ENCODE results near the gene RAB36. TPM values are rescaled to one million over a fixed set of nuclear protein-coding genes. Genes with fewer than 3 reads are reported as not detected.

The RAB36 gene
- total RNA-seq, 2 donors from 2014 or later: 0.25 TPM; not detected in 1

DNA sequence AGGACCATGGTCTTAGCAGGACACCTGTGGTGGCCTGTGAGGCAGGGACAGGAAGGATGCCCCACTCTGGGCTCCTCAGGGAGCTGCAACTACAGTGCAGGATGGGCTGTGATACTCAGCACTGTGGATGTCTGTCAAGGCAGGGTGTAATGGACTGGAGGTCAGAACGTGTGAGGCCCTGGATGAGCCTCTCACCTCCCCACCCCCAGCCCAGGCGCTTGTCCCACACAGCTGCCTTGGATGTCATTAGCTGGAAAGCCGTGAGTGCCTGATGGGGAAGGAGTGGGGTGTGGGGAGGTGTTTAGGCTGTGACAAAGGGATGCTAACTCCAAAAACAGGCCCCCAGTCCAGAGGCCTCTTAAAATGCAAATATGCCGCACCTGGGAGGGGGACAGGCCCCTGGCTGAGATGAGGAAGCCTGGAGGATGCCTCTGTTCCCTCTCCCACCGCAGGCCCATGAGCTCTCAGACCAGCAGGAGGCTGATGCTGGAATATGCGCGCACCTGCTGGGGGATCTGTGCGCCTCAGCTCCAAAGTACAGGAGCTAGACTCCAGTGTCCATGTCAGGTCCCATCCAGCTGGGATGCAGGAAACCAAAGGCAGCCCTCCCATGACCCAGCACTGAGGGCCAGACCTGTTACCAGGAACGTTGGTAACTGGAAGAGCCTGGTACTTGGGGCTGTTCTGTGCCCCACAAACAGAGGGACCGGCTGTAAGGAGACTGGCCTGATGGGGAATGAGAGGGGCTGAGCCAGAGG is 28.6 kb upstream of the RAB36 start:
- ATAC-seq (no peak), DNase-seq (ENCODE audit: low spot score in 2 of 2) (no peak)
- Mint-ChIP-seq H3K27ac (no peak overlapping the region), H3K36me3 (peaks cover 6 to 8% of the 10 kb centered on the region in 2 donors), H3K9me3 (peaks cover 6% of the 10 kb centered on the region in 2 donors)

DNA sequence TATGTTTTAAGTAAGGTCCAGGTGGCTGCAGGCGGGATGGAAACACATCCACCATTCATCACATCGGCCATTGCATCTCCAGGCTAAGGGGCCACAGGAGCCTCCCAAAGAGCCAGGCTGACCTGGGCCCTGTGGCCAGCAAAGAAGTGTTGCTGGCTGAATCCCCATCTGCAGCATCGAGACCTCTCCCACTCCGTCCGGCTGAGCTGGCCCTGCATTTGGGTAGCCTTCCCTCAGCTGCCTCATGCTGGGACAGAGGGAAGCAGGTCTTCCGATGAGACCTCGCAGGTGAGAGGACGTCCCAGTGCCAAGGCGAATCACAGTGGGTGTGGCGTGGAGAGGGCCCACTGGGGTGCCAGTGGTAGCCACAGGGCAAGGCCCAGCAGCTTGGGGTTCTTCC is 28.0 kb upstream of the RAB36 start:
- no peak overlapping the region for H3K27ac Mint-ChIP-seq
- DNase-seq (ENCODE audit: low spot score in 2 of 2): no peak
- peaks cover 6 to 8% of the 10 kb centered on the region in 2 donors for H3K36me3 Mint-ChIP-seq
- ATAC-seq: no peak
- peaks cover 6% of the 10 kb centered on the region in 2 donors for H3K9me3 Mint-ChIP-seq

DNA sequence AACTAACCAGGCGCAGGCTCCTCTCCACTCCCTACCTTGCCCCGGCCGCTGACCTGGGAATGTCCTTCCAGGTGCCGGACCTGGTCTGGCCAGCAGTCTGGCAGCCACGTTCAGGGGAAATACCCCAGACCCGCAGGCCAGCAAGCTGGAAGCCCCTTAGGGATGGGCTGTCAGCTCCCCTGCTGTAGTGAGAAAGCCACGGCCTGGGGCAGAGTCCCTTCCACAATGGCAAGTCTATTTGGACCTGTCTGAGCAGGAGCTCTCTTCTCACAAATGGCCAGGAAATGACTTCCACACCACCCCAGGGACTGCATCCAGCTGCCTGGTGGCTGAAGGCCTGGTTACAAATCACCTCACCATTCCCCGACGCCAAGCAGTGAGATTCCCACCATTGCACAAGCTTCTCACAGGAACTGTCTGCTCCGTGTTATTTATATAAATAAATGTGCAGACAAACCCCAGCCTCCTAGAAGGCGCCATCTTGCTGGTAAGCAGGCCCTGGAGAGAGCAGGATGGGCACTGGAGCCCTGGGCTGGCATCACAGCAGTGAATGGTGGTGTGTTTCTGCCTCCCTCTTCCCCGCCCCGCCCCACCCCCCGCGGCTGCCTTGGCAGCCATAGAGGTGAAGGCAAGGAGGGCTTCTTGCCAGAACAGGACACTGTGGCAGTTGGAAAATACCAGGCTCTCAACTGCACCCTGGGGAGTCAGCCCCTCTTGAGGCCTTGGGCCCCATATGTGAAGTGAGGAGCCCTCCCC is 27.2 kb upstream of the RAB36 start:
- DNase-seq (ENCODE audit: low spot score in 2 of 2) (no peak), ATAC-seq (no peak)
- Mint-ChIP-seq H3K27ac (no peak overlapping the region), H3K36me3 (peaks cover 6 to 8% of the 10 kb centered on the region in 2 donors), H3K9me3 (peaks cover 6% of the 10 kb centered on the region in 2 donors)

DNA sequence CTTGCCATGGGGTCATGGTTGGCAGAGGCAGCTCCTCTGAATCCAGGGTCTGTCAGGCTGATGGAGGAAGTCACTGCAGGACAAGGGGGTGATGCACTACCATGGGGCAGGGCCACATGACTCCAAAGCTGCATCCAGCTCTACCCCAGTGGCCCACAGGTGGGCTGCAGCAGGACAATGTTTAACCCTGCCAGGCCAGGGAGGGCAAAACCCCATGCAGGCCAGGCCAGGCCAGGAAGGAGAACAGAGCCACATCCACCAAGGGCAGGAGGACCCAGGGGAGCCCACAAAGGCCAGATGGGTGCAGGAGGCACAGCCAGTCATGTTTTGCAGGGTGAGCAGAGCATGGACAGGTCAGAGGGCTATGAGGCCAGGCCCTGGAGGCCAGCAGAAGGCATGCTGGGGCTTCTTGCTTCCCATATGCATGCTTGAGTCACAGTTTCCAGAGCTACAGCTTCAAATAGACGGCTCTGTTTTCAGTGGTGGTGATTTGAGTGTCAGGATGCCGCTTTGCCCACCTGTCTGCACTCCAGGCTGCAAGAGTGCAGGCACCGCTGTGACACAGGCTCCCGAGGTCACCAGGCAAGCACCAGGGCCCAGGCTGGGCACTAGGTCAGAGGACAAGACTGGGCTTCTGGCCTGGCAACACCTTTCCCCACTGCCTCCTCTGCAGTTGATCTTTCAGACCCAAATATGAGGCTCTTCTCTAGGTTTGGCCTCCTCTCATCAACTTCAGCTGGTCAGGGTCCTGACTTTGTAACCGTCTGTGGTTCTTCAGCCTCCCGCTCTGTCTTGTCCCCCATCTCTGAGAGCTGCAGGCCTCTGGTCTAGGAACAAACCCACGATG is 26.4 kb upstream of the RAB36 start:
- Mint-ChIP-seq H3K9me3 (peaks cover 6% of the 10 kb centered on the region in 2 donors), H3K36me3 (peaks cover 6 to 8% of the 10 kb centered on the region in 2 donors), H3K27ac (peak overlapping the region; percentile 91 to 96)
- DNase-seq (ENCODE audit: low spot score in 2 of 2): no peak
- peak in 1 of 2 donors; percentile 17 for ATAC-seq

DNA sequence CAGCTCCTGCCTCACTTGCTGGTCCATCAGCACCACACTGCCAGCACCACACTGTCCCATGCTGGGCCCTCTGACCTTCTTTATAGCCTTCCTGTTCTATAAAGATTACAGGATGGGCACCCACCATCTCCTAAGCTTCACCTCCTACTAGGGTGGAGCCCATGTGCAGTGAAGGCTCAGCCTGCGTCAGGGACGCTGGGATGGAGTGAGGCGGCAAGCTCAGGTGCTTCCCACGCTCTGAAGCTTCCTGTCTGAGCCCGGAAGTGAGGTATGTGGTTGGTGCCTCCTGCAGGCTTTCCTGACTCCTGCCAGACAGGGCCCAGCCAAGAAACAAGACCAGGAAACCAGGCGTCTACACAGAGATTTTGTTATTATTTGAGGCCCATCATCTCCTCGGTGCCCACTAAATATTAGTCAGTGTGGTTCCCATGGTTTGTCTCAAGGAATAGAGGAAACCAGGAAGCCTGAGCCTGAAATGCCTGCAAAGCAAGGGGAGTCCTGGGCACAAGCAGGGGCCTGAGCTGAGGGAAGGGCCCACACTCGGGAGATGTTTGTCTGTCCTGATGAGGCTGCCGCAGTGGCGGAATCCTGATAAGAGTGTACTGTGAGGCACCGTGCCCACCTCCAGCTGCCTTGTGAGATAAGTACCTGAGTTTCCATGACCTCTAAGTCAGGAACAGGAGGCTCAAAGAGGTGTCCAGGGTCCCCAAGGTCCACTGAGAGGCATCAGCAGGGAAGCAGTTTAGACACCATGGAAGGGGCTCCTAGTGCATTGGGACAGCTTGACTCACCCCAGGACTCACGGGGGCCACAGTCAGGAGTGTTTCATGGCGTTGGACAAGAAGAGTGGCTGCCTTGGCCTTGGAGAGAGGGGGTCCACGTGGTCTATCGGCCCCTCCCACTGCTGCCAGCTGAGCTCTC is 25.5 kb upstream of the RAB36 start:
- ATAC-seq (peak; percentile 76 to 93), DNase-seq (ENCODE audit: low spot score in 2 of 2) (peak; percentile 54 to 65)
- H3K27ac Mint-ChIP-seq: peak overlapping the region; percentile 91 to 96
- peaks cover 6 to 8% of the 10 kb centered on the region in 2 donors for H3K36me3 Mint-ChIP-seq
- H3K9me3 Mint-ChIP-seq: peaks cover 6% of the 10 kb centered on the region in 2 donors

DNA sequence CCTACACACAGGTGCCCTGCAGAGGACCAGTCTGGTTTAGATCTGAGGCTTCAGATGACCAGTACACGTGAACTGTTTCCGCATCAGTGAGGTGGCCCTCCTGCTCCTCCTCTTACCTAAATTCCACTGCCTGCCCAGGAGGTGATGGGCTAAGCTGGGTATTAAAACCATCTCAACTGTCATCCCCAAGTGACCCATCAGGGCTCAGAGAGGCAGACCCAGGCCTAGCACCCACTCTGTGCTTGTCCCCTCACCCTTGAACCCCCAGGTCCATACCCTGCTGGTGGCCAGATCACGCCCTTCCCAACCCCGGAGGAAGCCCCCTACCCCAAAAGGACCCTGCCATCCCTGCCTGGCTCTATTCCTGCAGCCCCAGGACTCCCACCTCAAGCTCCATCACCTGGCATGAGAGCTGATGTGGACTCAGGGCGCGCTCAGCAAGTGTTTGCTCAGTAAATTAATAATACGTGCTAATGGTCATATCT is 24.8 kb upstream of the RAB36 start:
- DNase-seq (ENCODE audit: low spot score in 2 of 2) (no peak), ATAC-seq (no peak)
- H3K36me3 Mint-ChIP-seq: peaks cover 6 to 8% of the 10 kb centered on the region in 2 donors
- H3K9me3 Mint-ChIP-seq: peaks cover 6% of the 10 kb centered on the region in 2 donors
- peak overlapping the region in 1 of 2 donors; percentile 72 for H3K27ac Mint-ChIP-seq

DNA sequence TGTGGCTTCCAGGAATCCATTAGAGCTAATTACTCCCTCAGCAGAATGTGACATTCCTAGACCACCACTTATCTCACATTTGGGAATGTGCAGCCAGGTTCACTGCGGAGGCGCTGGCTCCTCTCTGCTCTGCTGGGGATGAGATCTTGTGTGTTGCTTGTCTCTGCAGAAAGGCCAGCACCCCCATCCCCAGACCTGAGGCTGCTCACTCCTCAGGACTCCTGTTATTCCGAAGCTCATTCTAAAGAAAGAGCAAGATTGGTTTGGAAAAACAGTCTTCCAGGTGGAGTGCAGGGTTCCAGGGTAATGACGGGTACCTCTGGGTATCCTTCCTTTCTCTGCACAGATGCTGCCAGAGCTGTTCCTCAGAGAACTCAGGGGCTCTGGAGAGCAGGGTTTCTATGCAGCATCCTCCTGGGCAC is 24.3 kb upstream of the RAB36 start:
- DNase-seq (ENCODE audit: low spot score in 2 of 2): no peak
- Mint-ChIP-seq H3K9me3 (peaks cover 6% of the 10 kb centered on the region in 2 donors), H3K36me3 (peaks cover 6 to 8% of the 10 kb centered on the region in 2 donors), H3K27ac (no peak overlapping the region)
- no peak for ATAC-seq

DNA sequence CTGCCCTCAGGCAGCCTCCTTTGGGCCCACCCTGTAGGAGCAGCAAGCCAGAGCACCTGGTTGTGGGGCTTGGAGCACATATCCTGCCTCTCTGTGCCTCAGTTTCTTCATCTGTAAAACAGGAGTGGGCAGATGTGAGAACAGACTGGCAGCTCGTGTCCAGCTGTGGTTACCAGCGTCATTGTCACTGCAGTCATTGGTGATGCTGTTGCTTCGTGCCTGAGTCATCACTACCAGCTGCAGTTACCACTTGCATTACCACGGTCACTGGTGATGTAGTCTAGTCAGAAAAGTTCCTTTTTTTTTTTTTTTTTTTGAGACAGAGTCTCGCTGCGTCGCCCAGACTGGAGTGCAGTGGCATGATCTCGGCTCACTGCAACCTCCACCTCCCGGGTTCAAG is 23.9 kb upstream of the RAB36 start:
- no peak for ATAC-seq

DNA sequence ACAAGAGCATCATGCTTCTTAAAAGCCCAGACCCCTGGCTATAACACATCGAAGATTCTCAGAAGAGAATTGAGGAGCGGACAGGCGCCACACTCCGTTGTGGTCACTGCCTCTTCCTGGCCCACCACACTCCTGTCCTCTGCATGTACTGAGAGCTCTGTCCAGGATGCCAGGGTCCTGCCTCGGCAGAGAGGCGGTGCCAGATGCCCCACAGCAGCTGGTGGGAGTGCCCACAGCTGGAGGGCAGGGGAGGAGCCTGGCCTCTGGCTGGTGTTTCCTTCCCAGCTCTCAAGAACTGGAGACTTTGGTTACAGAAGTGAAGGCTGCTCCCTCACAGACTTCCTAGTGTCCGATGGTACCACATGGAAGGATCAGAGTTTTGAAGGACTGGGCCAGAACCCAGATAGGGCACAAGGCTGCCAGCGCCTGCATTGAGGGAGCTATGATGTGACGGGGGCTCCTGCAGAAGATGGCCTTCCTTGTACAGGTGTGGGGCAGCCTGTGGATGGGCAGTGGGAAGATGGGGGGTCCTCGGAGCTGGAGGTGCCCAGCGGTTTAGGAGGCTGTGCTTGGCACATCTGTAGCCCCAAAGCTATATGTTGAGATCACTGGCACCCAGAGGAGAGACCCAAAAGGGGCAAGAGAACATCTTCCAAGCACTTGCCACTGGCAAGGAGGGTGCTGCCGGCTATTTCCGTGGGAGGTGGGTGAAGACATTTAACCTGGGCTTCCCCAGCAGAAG is 22.9 kb upstream of the RAB36 start:
- Mint-ChIP-seq H3K27ac (no peak overlapping the region), H3K36me3 (peaks cover 6 to 8% of the 10 kb centered on the region in 2 donors), H3K9me3 (peaks cover 6% of the 10 kb centered on the region in 2 donors)
- no peak for DNase-seq (ENCODE audit: low spot score in 2 of 2)
- ATAC-seq: no peak

More for the DNA sequence above, 23.9 kb upstream of the RAB36 start:
- peaks cover 6 to 8% of the 10 kb centered on the region in 2 donors for H3K36me3 Mint-ChIP-seq
- H3K9me3 Mint-ChIP-seq: peaks cover 6% of the 10 kb centered on the region in 2 donors
- no peak overlapping the region for H3K27ac Mint-ChIP-seq
- DNase-seq (ENCODE audit: low spot score in 2 of 2): no peak

DNA sequence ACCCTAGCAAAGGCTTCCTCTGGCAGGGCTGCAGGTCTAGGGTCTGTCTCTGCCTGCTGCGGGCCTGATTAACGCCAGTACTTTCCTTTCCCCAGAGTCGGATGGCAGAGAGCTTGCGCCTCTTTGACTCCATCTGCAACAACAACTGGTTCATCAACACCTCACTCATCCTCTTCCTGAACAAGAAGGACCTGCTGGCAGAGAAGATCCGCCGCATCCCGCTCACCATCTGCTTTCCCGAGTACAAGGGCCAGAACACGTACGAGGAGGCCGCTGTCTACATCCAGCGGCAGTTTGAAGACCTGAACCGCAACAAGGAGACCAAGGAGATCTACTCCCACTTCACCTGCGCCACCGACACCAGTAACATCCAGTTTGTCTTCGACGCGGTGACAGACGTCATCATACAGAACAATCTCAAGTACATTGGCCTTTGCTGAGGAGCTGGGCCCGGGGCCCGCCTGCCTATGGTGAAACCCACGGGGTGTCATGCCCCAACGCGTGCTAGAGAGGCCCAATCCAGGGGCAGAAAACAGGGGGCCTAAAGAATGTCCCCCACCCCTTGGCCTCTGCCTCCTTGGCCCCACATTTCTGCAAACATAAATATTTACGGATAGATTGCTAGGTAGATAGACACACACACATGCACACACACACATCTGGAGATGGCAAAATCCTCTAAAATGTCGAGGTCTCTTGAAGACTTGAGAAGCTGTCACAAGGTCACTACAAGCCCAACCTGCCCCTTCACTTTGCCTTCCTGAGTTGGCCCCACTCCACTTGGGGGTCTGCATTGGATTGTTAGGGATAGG is 22.1 kb upstream of the RAB36 start:
- DNase-seq (ENCODE audit: low spot score in 2 of 2) (no peak), ATAC-seq (no peak)
- peaks cover 6% of the 10 kb centered on the region in 2 donors for H3K9me3 Mint-ChIP-seq
- no peak overlapping the region for H3K27ac Mint-ChIP-seq
- peaks cover 6 to 8% of the 10 kb centered on the region in 2 donors for H3K36me3 Mint-ChIP-seq

DNA sequence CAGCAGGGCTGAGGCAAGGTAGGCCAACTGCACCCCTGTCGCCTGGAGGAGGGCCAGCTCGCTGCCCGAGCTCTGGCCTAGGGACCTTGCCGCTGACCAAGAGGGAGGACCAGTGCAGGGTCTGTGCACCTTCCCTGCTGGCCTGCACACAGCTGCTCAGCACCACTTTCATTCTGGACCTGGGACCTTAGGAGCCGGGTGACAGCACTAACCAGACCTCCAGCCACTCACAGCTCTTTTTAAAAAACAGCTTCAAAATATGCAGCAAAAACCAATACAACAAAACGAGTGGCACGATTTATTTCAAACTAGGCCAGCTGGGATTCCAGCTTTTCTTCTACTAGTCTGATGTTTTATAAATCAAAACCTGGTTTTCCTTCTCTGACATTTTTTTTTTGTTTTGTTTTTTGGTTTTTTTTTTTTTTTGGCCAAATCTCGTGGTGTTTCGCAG is 21.4 kb upstream of the RAB36 start:
- ATAC-seq (no peak), DNase-seq (ENCODE audit: low spot score in 2 of 2) (no peak)
- H3K36me3 Mint-ChIP-seq: peaks cover 6 to 8% of the 10 kb centered on the region in 2 donors
- H3K27ac Mint-ChIP-seq: no peak overlapping the region
- peaks cover 6% of the 10 kb centered on the region in 2 donors for H3K9me3 Mint-ChIP-seq

DNA sequence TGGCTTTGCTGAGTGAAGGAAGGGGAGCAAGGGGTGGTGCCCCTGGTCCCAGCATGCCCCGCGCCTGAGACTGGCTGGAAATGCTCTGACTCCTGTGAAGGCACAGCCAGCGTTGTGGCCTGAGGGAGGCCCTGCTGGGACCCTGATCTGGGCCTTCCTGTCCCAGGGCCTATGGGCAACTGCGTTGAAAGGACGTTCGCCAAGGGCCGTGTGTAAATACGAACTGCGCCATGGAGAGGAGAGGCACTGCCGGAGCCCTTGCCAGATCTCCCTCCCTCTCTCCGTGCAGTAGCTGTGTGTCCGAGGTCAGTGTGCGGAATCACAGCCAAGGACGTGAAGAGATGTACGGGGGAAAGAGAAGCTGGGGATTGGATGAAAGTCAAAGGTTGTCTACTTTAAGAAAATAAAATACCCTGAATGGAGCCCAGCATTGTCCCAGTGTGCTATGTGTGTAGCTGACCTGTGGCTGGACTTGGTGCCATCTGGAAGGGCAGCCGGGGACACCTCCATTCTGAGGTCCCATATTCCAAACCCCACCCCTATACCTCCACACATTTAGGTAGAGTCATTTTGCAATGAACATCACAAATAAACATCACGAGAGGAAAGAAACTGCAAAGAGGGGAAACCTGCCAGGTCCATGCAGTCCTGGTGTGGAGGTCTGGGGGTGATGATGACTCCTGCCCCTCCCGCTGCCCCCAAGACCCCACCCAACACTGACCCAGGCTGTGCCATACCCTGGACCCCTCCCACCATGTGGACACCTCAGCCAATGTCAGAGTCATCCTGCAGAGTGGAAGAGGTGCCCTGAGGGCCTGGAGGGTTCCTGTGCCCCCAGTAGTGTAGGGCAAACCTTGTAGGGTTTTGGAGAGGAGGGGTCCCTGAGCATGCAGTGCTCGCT is 20.4 kb upstream of the RAB36 start:
- DNase-seq (ENCODE audit: low spot score in 2 of 2) (no peak), ATAC-seq (no peak)

DNA sequence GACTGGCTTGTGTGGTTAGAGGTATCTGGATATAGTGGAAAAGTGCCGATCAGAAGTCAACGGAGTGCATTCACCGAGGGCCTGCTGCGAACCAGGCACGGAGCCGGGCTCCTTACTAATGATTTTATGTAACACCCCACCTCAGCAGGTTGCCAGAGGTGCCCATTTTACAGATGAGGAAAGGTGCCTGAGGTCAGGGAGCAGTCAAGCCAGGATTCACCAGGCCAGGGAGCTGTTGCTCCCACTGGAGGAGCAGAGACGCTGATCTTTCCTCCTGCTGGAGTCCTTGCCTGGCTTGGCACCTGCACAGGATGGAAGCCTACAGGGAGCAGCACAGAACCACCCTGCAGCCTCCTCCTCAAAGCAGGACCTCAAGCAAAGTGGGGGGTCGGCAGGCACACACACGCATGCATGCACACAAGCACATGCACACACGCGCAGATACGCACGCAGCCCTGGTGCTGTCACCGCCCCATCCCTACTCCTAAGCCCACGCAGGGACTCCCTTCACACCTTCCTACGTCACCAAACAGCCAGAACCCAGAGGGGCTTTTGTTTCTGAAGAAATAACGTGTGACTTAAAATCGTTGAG is 19.7 kb upstream of the RAB36 start:
- Mint-ChIP-seq H3K36me3 (no peaks in the 10 kb centered on the region), H3K27ac (no peak overlapping the region), H3K9me3 (no peaks in the 10 kb centered on the region)
- ATAC-seq: no peak
- DNase-seq (ENCODE audit: low spot score in 2 of 2): no peak

More for the DNA sequence above, 20.4 kb upstream of the RAB36 start:
- H3K27ac Mint-ChIP-seq: no peak overlapping the region
- no peaks in the 10 kb centered on the region for H3K9me3 Mint-ChIP-seq
- peaks cover 0 to 2% of the 10 kb centered on the region in 2 donors for H3K36me3 Mint-ChIP-seq

All from activated naive CD4-positive, alpha-beta T cell treated with anti-CD3 and anti-CD28 coated beads, Interleukin-2, amount 50 U/mL, for 72 hours (primary cell).